ENCODE results near the gene STX8.

STX8 gene

DNA sequence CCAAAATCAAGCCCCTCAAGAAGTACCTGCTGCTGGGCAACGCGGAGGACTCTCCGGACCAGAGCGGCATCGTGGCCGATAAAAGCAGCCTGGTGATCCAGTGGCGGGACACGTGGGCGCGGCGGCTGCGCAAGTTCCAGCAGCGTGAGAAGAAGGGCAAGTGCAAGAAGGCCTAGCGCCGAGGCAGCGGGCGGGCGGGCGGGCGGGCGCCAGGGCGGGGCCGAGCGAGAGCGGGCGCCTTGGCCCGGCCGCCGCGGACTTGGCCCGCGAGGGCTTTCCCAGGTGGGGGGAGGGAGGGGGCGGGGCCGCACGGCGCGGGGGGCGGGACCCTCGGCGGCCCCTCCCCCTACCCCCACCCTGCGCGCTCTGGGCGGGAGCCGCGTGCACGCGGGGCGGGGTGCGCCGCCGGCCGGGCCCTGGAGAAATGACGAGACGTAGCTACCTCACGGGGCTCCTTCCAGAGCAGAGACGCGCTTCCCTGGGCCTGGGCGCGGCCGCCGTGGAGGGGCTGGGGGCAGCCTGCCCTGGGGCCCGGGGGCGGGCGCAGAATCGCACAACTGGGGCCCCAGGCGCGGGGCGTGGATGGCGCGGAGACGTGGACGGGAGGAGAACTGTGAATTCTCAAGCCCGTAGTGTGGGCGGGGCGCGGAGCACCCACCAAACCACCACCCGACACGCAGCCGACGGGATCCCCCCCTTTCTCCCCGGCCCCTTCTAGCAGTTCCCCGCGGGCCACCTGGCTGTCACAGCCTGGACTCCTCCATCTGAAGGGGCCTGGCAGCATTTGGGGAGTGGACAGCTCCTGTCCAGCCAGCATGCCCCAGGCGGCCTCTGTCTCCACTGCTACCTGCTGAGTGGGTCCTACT, 335.6 kb downstream of the STX8 start:
- DNase-seq (ENCODE audit: low spot score) = peak; percentile 71

GRCh38 chr17:9239246-9239792, 336.3 kb downstream of the STX8 start:
- no peak for DNase-seq (ENCODE audit: low spot score)

GRCh38 chr17:9238340-9239245, 337.0 kb downstream of the STX8 start:
- no peak for DNase-seq (ENCODE audit: low spot score)

- no peak for DNase-seq (ENCODE audit: low spot score)
Observed at GRCh38 chr17:9237661-9238301, 337.8 kb downstream of the STX8 start.

DNA sequence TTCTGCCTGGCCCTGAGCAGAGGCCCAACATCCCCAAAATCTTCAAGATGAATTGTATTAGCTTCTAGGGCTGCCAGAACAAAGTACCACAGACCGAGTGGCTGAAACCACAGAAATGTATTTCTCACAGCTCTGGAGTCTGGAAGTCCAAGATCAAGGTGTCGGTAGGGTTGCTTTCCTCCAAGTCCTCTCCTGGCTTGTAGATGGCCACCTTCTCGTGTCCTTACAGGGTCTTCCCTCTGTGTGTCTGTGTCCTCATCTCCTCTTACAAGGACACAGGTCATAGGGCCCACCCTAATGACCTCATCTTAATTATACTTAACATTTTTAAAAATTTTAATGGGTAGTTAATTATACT, 338.6 kb downstream of the STX8 start:
- DNase-seq (ENCODE audit: low spot score) = no peak

DNA sequence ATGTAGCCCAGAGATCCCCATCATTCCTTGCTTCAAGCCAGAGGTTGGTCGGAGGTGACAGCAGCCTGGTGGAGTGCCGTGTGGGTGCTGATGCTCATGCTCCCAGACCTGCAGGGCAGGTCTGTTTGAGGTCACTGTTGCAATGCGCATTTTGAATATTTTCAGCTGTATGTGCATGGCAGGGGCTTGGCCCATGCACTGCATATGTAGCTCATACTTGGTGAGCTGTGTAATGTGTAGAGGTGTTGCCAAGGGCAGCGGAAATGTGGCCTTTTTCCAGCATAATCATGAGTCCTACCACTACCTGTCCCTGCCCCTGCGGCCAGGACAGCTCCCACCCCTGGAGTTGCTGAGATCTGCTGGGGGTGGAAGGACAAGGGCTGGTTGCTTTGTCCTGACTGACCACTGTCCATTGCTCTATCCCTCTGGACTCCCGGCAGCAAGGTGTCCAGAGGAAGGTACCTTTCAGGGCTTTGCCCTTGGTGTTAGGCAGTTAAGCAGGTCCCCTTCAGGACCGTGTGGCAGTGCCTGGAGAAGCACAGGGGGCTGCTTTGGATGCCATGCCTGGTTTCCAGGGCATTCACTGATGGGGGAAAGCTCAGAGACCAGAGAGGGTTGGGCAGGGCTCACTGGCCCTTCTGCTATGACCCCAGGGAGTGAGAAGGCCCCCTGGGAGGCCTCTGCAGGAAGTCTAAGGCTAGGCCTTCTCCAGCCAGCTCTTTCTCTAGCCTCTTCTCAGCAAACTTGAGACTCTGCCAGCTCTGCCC, 339.2 kb downstream of the STX8 start:
- no peak for DNase-seq (ENCODE audit: low spot score)

GRCh38 chr17:9235346-9235745, 340.3 kb downstream of the STX8 start:
- DNase-seq (ENCODE audit: low spot score) = no peak

GRCh38 chr17:9234389-9234945, 341.2 kb downstream of the STX8 start:
- no peak for DNase-seq (ENCODE audit: low spot score)

- DNase-seq (ENCODE audit: low spot score) = no peak
Observed at GRCh38 chr17:9233761-9234160, 341.9 kb downstream of the STX8 start.

GRCh38 chr17:9233271-9233599, 342.4 kb downstream of the STX8 start:
- no peak for DNase-seq (ENCODE audit: low spot score)

- DNase-seq (ENCODE audit: low spot score) = no peak
Observed at GRCh38 chr17:9232591-9233270, 342.9 kb downstream of the STX8 start.

- DNase-seq (ENCODE audit: low spot score) = no peak
Observed at GRCh38 chr17:9232155-9232475, 343.5 kb downstream of the STX8 start.

GRCh38 chr17:9231449-9232154, 344.0 kb downstream of the STX8 start:
- no peak for DNase-seq (ENCODE audit: low spot score)

GRCh38 chr17:9230861-9231260, 344.8 kb downstream of the STX8 start:
- DNase-seq (ENCODE audit: low spot score) = no peak

DNA sequence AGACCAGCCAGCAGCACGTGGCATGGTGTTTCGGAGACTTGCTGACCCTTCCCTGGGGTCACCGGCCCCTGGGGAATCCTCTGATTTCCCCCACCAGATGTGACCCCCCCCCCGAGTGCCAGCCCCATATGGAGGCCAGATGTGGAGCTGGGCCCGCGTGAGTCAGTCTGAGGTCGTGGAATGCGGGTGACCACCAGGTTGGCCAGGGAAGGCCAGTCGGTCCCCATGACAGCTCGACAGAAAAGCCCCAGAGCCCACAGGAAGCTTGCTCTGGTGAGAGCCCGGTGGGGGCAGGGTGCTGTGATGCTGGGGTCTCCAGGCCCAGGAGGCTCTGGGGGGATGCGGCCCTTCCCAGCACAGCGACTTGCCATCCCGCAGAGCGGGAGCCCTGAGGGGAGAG, 345.3 kb downstream of the STX8 start:
- DNase-seq (ENCODE audit: low spot score) = no peak

DNA sequence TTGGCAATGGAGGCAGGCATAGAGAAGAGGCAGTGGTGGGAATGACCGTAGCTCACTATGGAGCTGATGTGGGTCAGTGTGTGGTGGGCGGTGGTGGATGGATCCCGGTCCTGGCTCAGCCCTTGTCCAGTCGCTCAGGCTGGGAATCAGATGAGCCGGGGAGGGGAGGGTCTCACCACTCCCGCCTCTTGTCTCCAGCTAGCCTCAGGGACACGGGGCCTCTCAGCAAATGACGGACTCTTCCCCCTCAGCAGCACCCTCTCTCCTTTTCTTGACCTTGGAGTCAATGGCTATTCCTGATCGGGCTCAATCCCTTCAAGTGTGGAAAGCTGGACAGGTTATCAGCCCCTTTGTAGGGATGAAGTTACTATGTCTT, 345.8 kb downstream of the STX8 start:
- no peak for DNase-seq (ENCODE audit: low spot score)

- no peak for DNase-seq (ENCODE audit: low spot score)
Observed at GRCh38 chr17:9229160-9229825, 346.3 kb downstream of the STX8 start.

DNA sequence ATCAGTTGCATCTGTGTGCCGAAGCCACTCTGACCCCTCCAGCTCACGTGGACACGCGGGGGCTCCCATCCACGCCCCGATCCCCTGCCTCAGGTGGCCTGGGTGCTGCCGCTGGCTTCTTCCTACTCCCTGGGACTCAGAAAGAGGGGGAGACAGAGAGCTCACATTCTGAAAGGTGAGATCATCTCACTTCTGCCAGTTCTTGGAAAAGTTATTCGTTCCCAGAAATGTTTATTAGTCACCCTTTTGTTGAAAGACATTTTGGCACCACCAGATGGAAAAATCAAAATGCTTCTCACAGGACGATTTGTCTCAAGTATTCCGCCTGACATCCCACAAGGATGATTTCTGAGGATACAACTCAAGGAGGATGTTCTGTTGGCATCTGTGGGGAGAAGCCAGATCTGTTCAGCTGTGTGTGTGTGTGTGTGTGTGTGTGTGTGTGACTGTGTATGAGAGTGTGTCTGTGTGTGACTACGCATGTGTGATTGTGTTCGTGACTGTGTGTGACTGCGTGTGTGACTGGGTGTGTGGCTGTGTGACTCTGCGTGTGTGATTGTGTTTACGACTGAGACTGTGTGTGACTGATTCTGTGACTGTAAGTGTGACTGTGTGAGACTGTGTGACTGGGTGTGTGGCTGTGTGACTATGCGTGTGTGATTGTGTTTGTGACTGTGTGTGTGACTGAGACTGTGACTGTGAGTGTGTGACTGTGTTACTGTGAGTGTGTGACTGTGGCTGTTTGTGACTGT, 347.0 kb downstream of the STX8 start:
- DNase-seq (ENCODE audit: low spot score) = no peak

DNA sequence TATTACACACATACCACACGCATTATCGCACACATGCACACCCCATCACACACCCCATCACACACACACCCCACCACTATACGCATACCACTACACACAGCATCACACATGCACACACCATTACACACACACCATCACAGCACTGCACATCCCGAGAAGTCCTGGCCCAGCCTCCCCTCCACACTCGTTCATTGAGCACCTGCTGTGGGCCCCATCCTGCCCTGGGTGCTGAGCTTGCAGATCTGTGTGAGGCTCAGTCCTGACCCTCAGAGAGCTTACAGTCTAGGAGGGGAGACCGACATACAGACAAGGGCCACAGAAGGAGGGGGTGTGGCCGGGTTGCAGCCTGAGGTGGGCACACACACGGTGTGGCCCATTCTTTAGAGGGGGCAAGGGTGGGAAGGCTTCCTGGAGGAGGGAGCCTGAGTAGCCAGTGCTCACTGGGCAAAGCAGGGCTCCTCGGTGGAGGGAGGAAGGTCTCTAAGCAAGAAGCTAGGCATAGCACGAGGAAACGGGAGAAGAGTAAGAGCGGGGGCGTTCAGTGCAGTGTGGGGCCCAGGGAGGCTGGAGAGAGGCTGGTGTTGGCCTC, 347.7 kb downstream of the STX8 start:
- no peak for DNase-seq (ENCODE audit: low spot score)

Measured in CD4-positive, alpha-beta T cell treated with Interleukin-6 at 100 ng/mL for 8 hours (primary cell).